OCI-LY7 (cell line): ENCODE measurements around the gene ZNF683.

Experiments
- EZH2phosphoT487 ChIP-seq: fragments of 200-600 bp; sonication (generic); IDR thresholded peaks from 2 replicates; pipeline ENCODE4 v1.6.1; 2018; ENCODE audit warnings: low read depth, borderline replicate concordance, mild to moderate bottlenecking, mixed run types, antibody characterized with exemption, low read length, moderate library complexity, mixed read lengths
- TF ChIP-seq, protein P1 (sequence below): fragments of 200-600 bp; sonication (generic); conservative IDR thresholded peaks from 2 replicates; pipeline ENCODE4 v1.5.1; 2014; ENCODE audit warnings: mild to moderate bottlenecking, antibody characterized with exemption, low read length, moderate library complexity, mixed read lengths

DNA sequence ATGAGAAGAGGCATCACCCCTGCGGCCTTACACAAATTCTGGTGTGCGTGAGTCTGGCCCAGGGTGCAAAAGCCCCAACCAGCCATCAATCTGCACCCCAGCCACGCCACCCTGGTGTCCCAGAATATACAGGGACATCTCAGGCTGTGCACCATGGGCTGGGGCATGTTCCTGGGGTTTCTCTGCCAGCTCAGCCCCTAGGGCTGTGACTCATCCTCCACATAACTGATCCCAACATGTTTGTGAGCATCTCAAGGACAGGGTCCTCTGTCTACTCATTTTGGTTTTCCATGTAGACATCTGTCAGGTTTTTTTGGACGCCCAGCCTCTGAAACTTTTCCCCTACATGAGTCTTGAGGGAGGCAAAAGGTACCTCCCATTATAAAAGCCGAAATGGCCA, 511 bp downstream of the ZNF683 start:
- TF ChIP-seq, protein P1, sequence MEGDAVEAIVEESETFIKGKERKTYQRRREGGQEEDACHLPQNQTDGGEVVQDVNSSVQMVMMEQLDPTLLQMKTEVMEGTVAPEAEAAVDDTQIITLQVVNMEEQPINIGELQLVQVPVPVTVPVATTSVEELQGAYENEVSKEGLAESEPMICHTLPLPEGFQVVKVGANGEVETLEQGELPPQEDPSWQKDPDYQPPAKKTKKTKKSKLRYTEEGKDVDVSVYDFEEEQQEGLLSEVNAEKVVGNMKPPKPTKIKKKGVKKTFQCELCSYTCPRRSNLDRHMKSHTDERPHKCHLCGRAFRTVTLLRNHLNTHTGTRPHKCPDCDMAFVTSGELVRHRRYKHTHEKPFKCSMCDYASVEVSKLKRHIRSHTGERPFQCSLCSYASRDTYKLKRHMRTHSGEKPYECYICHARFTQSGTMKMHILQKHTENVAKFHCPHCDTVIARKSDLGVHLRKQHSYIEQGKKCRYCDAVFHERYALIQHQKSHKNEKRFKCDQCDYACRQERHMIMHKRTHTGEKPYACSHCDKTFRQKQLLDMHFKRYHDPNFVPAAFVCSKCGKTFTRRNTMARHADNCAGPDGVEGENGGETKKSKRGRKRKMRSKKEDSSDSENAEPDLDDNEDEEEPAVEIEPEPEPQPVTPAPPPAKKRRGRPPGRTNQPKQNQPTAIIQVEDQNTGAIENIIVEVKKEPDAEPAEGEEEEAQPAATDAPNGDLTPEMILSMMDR: no peak
- no peak for TF ChIP-seq EZH2phosphoT487
